ENCODE results near the gene ROR1.

ROR1 gene

GRCh38 chr1:63729227-63729620 lies 44.6 kb upstream of the ROR1 start:
- no peak overlapping the region for H2AFZ ChIP-seq (ENCODE audit: low read depth, low read length)
- TF ChIP-seq EZH2 (IDR thresholded peaks at IDR 0.05; ENCODE audit: borderline replicate concordance, low read depth, low read length, severe bottlenecking): no peak
- TF ChIP-seq, protein P1, sequence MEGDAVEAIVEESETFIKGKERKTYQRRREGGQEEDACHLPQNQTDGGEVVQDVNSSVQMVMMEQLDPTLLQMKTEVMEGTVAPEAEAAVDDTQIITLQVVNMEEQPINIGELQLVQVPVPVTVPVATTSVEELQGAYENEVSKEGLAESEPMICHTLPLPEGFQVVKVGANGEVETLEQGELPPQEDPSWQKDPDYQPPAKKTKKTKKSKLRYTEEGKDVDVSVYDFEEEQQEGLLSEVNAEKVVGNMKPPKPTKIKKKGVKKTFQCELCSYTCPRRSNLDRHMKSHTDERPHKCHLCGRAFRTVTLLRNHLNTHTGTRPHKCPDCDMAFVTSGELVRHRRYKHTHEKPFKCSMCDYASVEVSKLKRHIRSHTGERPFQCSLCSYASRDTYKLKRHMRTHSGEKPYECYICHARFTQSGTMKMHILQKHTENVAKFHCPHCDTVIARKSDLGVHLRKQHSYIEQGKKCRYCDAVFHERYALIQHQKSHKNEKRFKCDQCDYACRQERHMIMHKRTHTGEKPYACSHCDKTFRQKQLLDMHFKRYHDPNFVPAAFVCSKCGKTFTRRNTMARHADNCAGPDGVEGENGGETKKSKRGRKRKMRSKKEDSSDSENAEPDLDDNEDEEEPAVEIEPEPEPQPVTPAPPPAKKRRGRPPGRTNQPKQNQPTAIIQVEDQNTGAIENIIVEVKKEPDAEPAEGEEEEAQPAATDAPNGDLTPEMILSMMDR (IDR thresholded peaks at IDR 0.05; ENCODE audit: borderline replicate concordance, extremely low read depth, low read length, poor library complexity, severe bottlenecking): no peak
- no peak for DNase-seq
- no peak overlapping the region for H3K27ac ChIP-seq (ENCODE audit: low read length)
- ATAC-seq (ENCODE audit: insufficient read depth, low read depth): no peak
- H3K36me3 ChIP-seq (ENCODE audit: insufficient read depth, low read length): no peaks in the 10 kb centered on the region
- H3K27me3 ChIP-seq (ENCODE audit: insufficient read depth, low read length, poor library complexity): peaks cover 2% of the 10 kb centered on the region
- H3K79me2 ChIP-seq (ENCODE audit: insufficient read depth, low read length): no peaks in the 10 kb centered on the region
- no peaks in the 10 kb centered on the region for H3K4me1 ChIP-seq (ENCODE audit: insufficient read depth, low read length)
- H3K9me3 ChIP-seq (ENCODE audit: insufficient read depth, low read length, severe bottlenecking): no peaks in the 10 kb centered on the region
- no peak overlapping the region for H3K9ac ChIP-seq (ENCODE audit: low read depth, low read length)
- H3K4me3 ChIP-seq (ENCODE audit: low read depth in 1 of 2, low read length in 2 of 2): no peak overlapping the region
- H3K4me2 ChIP-seq (ENCODE audit: insufficient read depth, low read length): no peak overlapping the region
- H4K20me1 ChIP-seq (ENCODE audit: insufficient read depth, low read length): no peaks in the 10 kb centered on the region

- H3K27me3 ChIP-seq (ENCODE audit: insufficient read depth, low read length, poor library complexity): peaks cover 2% of the 10 kb centered on the region
- no peaks in the 10 kb centered on the region for H3K4me1 ChIP-seq (ENCODE audit: insufficient read depth, low read length)
- H3K9me3 ChIP-seq (ENCODE audit: insufficient read depth, low read length, severe bottlenecking): no peaks in the 10 kb centered on the region
- no peak for ATAC-seq (ENCODE audit: insufficient read depth, low read depth)
- H3K4me3 ChIP-seq (ENCODE audit: low read depth in 1 of 2, low read length in 2 of 2): no peak overlapping the region
- H3K9ac ChIP-seq (ENCODE audit: low read depth, low read length): no peak overlapping the region
- H4K20me1 ChIP-seq (ENCODE audit: insufficient read depth, low read length): no peaks in the 10 kb centered on the region
- H3K4me2 ChIP-seq (ENCODE audit: insufficient read depth, low read length): no peak overlapping the region
- H3K36me3 ChIP-seq (ENCODE audit: insufficient read depth, low read length): no peaks in the 10 kb centered on the region
- TF ChIP-seq, protein P1 (IDR thresholded peaks at IDR 0.05; ENCODE audit: borderline replicate concordance, extremely low read depth, low read length, poor library complexity, severe bottlenecking): no peak
- no peak for TF ChIP-seq EZH2 (IDR thresholded peaks at IDR 0.05; ENCODE audit: borderline replicate concordance, low read depth, low read length, severe bottlenecking)
- H2AFZ ChIP-seq (ENCODE audit: low read depth, low read length): no peak overlapping the region
- no peak for DNase-seq
- no peaks in the 10 kb centered on the region for H3K79me2 ChIP-seq (ENCODE audit: insufficient read depth, low read length)
- H3K27ac ChIP-seq (ENCODE audit: low read length): no peak overlapping the region
Measured at GRCh38 chr1:63730211-63730610, 43.6 kb upstream of the ROR1 start.

GRCh38 chr1:63731117-63732043 lies 42.4 kb upstream of the ROR1 start:
- DNase-seq: no peak
- no peaks in the 10 kb centered on the region for H3K36me3 ChIP-seq (ENCODE audit: insufficient read depth, low read length)
- H3K79me2 ChIP-seq (ENCODE audit: insufficient read depth, low read length): no peaks in the 10 kb centered on the region
- no peak overlapping the region for H3K4me3 ChIP-seq (ENCODE audit: low read depth in 1 of 2, low read length in 2 of 2)
- peaks cover 2% of the 10 kb centered on the region for H3K27me3 ChIP-seq (ENCODE audit: insufficient read depth, low read length, poor library complexity)
- no peak overlapping the region for H3K4me2 ChIP-seq (ENCODE audit: insufficient read depth, low read length)
- no peaks in the 10 kb centered on the region for H3K4me1 ChIP-seq (ENCODE audit: insufficient read depth, low read length)
- H2AFZ ChIP-seq (ENCODE audit: low read depth, low read length): no peak overlapping the region
- H3K9ac ChIP-seq (ENCODE audit: low read depth, low read length): no peak overlapping the region
- ATAC-seq (ENCODE audit: insufficient read depth, low read depth): no peak
- H4K20me1 ChIP-seq (ENCODE audit: insufficient read depth, low read length): no peaks in the 10 kb centered on the region
- TF ChIP-seq, protein P1 (IDR thresholded peaks at IDR 0.05; ENCODE audit: borderline replicate concordance, extremely low read depth, low read length, poor library complexity, severe bottlenecking): no peak
- TF ChIP-seq EZH2 (IDR thresholded peaks at IDR 0.05; ENCODE audit: borderline replicate concordance, low read depth, low read length, severe bottlenecking): no peak
- no peak overlapping the region for H3K27ac ChIP-seq (ENCODE audit: low read length)
- H3K9me3 ChIP-seq (ENCODE audit: insufficient read depth, low read length, severe bottlenecking): no peaks in the 10 kb centered on the region
